Pons (tissue), 1 donor: ENCODE results near the gene RPP21.
A peak's percentile ranks its signal among the peaks of the same experiment; 100 is the strongest.

Experiments used
- DNase-seq: peaks from one replicate; pipeline ENCODE4 v3.0.0-alpha.2; 2016; ENCODE audit warnings: low spot score

Gene RPP21

DNA sequence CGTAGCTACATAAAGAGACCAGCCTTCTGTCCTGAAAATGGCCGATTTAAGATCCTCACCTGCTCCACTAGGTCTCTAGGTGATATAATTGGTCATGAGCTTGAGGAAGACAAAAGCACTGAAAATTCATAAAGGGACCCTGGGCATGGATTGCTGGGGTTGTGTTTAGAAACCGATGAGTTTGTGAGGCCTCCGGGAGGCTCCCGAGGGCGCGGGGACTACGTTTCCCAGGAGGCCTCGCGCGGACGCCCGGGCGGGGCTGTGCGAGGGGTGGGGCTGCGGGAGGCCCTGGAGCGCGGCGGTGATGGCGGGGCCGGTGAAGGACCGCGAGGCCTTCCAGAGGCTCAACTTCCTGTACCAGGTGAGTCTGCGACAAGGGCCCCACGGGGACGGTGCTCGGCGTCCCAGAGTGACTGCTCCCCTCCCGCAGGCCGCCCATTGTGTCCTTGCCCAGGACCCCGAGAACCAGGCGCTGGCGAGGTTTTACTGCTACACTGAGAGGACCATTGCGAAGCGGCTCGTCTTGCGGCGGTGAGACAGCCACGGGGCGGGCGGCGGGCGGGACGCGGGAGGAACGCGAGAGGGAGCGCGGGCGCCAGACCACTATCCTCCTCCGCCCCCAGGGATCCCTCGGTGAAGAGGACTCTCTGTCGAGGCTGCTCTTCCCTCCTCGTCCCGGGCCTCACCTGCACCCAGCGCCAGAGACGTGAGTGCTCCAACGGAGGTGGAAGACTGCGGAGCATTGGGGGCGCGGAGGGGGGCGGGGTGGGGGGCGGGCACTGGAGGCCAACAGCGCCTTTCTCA, at the start of gene RPP21:
Gene RPP21 (plus strand): TSS at position 289 of the 804 bp plus-strand sequence. CDS start 16 bp downstream, at position 305.
- DNase-seq, result peak; percentile 77

DNA sequence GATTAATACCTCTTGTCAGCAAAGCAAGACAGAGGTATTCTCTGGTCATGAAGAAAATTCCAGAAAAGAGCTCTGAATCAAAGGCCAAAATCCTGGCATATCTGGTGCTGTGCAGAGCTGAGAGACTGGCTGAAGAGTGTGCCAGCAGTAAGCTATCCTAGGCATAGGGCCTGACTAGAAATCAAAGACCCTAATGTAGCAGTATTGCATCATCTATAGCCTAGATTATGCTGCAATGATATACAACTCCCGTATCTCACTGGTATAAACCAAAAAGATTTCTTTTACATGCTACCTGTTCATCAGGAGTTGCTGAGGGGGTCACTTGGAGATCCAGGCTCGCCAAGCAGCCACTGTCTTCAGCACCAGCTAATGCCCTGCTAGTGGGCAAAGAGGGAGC, 49.1 kb upstream of the RPP21 start:
- DNase-seq, result no peak

DNA sequence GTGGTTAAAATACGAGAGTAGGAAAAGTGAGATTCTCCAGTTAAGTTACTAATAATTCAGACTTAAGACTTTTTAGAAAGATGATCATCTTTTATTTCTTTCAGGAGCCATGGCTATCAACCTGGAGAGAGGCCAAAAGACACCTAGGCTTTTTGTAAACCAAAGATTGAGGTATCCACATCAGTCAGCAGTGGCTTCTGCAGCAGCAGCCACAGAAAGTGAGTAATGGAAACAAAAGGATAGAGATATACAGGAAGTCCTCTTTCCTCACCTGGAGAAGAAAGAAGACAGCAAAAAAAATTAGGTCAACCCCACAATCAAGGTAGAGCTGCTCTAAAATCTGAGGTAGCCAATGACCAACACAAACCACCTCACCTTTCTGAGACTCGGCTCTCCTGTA, 41.0 kb upstream of the RPP21 start:
- no peak for DNase-seq

DNA sequence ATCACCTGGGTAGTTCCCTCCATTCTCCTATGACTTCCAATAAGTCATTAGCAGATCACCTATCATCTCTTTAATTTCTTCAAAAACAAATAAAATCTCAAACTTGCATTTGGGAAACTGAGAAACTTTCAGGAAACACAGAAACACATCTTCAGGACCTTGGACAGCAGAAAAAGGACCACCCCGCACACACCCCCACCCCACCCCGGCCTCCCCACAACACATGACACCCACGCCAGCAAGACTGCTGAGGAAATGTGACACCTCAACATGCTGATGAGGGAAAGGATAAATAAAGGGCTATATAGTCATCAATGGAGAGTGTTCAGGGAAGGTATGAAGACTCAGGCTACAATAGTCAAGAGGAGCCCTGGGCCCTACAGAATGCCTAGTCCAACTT, 33.9 kb upstream of the RPP21 start:
- no peak for DNase-seq

DNA sequence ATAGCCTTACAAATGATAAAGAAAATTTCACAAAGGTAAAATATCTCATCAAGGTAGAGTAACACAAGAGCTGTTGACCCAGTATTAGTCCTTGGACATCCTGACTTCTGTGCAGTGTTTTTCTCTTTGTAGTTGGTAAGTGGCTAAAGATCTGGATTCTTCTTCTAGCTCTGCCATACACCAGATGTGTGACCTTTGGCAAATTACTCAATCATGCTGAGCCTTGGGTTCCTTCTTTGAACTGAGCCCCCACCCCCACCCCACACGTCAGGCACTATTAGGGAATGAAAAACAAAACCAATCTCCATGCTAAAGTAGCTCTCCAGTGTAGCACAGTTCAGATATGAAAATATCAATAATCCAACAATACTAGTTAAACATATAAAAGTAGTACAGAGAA, 33.3 kb upstream of the RPP21 start:
- no peak for DNase-seq

DNA sequence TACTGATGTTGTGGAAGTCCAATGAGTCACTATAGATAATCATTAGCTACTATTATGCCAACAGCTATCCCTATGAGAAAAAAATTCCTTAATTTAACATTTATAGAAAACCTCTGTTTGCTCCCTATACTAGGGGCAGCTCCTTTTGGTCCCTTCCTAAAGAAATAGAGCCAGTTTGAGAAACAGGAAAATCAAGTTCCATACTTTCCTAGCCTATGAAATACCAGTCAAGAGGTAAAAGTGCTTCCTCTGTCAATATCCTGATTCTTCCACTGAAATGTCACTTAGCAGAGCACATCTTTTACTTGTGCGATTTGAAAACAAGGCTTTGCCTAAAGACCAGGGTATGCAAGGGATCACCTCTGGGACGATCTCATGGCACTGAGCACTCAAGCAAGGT, 32.7 kb upstream of the RPP21 start:
- no peak for DNase-seq

DNA sequence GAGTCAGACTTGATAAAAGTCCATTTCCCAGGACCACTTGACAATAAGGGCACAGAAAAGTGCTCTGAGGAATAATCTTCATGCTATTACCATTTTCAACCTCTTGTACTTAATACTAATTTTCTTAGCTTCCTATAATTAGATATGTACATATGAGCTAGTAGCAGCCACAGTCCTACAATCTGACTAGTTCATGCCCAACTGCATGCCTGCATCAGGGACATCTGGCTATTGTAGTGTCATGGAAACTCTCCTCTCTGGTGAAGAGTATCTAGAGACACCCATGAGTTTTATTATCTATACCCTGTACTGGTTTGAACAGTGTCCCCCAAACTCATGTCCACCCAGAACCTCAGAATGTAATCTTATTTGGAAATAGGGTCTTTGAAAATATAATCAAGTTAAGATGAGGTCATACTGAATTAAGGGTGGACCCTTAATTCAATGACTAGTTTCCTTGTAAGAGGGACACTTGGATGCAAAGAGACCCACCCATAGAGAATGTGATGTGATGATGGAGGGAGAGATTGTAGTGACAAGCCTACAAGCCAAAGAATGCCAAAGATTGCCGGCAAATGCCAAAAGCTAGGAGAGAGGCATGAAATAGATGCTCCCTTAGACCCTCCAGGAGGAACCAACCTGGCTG, 32.2 kb upstream of the RPP21 start:
- DNase-seq, result no peak

DNA sequence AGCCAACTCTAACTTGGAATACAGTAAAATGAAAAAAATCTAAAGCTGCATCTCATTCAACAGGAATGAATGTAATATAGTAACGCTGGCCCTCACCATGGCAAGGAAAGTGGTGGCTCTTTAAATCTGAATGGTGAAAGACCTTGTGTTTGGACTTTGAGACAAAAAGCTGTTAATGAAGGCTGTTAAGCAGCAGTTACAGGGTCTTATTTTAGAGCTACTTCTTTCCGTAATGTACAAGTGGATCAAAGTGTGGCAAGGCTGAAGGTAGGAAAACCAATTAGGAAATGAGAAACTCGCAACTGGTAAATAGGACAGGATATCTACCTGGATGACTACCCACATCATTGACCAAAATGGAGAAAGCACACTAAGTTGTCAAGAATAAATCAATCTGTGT, 29.8 kb upstream of the RPP21 start:
- no peak for DNase-seq

DNA sequence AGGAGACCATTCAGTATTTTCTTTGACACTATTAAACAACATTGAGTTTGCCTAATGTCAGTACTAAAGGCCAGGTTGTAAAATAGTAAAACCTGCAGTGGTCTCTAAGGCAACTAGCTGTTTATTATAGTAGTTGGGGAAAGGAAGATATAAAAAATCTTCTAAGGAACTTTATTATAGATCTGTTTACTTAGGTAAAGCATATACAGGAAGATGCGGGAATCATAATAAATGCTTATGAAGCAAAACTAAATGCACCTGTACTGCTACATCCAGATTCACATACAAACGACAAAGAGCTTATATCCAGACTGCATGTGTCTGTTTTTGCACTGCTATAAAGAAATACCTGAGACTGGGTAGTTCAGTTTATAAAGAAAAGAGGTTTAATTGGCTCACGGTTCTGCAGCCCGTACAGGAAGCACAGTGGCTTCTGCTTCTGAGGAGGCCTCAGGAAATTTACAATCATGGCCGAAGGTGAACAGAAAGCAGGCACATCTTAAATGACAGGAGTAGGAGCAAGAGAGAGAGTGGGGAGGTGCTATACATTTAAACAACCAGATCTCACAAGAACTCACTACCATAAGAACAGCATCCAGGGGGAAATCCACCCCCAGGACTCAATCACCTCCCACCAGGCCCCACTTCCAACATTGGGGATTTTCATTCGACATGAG, 26.9 kb upstream of the RPP21 start:
- DNase-seq, result no peak

DNA sequence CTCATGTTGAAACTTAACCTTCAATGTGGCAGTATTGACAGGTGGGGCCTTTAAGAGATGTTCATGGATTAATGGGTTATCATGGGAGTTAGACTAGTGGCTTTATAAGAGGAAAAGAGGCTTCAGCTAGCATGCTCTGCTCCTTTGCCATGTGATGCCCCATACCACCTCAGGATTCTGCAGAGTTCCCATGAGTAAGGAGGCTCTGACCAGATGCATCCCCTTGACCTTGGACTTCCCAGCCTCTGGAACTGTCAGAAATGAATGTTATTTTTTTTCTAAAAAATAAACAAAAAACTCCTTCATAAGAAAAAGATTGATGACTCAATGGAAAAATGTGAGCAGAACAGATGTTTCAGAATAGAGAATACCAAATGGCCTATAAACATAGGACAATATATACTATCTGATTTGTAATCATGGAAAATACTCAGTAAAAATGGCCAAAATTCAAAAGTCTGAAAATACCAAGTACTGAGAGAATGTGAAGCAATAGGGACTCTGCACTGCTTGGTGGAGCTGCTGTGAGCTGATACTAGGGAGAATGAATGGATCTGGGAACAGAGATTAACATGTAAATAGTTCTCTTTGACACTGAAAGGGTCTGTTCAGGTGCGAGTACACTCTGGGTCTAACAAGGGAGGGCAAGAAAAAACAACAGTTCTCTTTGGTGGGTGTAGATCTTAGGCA, 25.7 kb upstream of the RPP21 start:
- no peak for DNase-seq

DNA sequence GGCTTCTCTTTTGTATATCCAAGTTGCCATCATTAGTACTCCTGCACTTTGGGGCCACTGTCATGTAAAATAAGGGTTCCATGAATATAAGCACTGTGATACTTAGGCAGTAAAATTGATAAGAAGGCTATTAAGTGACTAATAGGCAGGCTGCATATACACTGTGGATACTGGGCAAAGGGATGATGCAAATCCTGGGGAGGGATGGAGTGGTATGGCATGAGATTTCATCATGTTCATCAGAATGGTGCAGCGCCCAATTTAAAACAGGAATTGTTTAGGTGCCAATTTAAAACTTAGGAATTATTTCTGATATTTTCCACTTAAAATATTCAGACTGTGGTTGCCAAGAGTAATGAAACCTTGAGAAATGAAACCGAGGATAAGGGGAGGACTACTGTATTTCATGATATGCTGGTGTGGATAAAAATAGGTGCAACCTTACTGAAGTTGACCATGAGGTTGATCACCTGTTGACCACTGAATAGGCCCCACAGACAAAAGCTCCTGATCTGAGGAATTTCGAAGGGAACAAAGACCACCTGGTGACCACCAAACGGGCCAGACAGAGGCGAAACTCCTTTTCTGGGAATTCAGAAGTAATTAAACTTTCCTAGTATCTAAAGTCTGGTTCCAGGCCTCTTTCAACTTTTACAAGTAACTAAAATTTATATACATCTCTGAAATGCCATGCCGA, 23.1 kb upstream of the RPP21 start:
- no peak for DNase-seq

DNA sequence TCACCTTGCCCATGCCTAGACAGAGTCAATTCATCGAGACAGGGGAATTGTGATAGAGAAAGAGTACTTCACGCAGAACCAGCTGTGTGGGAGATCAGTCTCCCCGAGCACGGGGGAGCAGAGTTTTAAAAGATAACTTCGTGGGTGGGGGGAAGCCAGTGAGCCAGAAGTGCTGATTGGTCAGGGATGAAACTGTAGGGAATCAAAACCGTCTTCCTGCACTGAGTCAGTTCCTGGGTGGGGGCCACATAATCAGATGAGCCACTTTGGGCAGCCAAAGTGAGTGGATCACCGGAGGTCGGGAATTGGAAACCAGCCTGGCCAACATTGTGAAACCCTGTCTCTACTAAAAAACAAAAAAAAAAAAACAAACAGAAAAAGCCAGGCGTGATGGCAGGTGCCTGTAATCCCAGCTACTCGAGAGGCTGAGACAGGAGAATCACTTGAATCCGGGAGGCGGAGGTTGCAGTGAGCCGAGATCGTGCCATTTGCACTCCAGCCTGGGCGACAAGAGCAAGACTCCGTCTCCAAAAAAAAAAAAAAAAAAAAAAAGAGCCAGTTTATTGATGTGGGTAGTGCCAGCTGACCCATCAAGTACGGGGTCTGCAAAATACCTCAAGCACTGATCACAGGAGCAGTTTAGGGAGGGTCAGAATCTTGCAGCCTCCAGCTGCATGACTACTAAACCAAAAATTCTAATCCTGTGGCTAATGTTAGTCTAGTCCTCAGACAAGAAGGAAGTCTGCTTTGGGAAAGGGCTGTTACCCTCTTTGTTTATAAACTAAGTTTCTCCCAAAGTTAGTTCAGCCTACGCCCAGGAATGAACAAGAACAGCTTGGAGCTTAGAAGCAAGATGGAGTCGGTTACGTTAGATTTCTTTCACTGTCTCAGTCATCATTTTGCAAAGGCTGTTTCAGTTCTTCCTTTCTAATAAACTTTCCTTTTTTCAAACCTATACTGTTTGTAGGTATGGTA, 22.1 kb upstream of the RPP21 start:
- DNase-seq, result no peak

DNA sequence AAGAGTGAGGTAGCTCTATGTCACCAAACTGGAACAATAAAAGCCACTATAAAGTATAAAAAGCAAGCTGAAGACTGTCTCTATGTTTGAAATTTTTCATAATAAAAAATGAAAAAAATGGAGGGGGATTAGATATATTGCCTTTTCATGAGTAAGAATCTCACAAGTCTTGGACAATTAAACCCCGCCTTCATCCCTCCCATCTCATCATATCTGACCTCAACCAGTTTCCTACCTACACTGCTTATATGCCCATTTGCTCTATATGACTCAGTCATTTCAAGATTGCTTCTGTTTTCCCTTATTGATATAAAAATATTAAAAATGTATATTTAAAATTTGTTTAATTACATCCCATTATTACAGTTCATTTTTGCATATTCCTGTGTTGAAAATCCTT, 21.1 kb upstream of the RPP21 start:
- DNase-seq, result no peak

DNA sequence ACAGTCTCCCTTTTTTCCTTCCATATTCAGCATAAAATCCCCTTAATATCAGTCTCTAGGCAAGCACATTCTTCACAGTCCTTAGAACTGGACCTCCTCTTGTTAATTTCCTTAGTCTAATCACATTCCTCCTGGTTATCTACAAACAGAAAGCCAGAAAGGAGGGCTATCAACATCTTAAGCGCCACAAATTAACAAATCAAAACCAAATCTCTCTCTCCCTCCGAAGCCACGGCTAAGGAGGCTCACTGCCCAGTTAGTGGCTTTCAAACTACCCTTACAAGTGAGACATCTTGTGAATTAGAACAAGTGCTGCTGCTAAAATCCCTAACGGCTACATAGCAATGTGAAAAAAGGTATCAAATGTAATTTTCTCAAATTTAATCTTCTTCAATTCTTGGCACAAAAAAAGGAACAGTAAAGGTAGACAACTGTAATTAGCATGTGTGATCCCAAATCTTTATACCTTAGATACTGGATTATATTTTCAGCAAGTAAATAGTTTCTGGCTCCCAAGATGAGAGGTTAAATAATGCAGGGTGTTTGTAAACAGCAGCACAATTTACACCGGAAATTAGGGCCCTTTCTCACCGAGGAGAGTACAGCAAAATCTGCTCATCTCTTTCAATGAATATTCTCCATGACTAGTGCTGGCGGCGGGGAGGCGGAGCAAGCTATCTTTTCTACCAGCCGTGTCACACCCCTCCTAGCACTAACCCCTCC, 19.6 kb upstream of the RPP21 start:
- no peak for DNase-seq

DNA sequence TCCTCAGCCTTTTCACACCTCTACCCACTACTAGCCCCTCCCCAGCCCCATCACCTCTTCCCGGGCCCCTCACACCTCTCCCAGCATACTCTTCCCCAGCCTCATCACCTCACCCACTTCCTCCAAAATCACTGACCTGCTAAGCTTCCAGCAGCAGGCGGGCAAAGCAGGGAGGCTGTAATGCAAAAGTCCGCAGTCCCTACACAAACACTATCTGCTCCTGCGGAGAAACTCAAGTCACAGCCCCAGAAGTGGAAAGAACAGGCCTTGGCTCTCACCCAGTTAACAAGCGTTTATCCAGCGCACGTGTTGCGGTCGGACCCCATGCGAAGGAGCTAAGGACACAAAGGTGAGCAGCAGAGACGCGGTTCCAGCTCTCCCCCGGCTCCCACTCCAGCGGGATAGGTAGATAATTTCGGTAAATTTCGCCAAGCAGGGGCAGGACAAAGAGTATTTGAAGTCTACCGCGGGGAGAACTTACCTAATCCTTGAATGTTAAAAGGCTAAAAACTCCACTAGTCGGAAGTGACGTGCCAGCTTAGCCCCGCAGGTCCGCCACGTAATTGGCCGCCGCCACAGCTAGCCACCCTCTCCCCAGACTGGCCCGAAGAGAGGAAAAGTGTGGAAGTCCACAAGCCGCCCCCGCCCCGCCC, 19.0 kb upstream of the RPP21 start:
- DNase-seq, result peak; percentile 67

DNA sequence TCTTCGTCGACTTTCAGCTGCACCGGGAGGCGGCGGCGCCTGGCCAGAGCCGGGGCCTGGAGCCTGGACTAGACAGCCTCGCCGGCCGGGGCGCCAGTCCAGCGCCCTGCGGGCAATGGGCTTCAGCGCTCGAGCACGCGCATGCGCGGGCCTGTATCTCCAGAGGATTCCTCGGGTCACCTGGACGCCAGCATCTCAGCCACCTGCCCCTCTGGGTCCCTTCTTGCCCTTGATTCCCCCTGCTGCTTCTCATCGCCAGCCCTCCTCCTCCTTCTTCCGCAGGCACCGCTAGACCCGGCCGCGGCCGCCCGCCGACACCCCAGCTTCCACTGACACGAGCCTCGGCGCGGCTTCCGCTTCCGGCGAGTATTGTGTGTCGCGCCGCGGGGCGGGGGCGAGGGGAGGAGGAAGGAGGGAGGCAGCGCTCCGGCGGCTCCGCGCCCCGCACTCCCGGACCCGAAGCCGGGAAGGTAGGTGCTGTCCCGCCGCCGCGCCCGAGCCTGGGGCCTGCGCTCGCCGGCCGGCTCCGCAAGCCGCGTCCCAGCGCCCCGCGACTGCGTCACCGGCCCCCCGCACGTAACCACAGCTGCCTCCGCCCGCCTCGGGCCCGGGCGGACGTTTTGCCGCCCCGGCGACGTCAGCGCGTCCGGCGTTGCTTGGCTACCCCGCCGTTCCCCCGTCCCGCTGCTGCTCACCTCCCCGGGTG, 18.3 kb upstream of the RPP21 start, which contains the start of gene TRIM39:
Gene TRIM39 (plus strand): TSS at position 402 of the 706 bp plus-strand sequence. CDS start 2,391 bp downstream, outside the sequence.
- peak; percentile 90 for DNase-seq

DNA sequence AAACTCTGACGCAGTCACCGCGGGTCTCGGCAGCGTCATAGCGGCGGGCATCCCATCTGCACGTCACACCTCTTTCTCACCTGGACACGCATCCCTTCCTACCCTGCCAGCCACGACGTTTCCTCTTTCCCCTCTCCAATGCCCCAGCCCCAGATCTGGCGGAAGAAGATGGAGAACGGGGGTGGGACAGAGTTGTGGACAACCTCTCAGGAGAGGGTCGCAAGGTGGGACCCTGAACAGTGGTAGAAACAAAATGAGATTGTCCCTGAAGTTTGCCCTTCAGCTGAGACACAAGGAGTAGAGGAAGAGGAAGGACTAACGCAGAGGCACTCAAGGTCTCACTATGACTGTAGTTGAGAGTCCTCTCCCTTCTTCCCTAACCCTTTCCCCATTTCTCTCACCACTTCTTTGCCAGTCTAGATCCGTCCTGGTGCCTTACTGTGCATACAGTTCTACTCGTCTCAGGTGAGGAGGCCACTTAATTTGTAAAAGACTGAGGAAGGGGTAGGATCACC, 17.7 kb upstream of the RPP21 start:
- DNase-seq, result peak; percentile 47

DNA sequence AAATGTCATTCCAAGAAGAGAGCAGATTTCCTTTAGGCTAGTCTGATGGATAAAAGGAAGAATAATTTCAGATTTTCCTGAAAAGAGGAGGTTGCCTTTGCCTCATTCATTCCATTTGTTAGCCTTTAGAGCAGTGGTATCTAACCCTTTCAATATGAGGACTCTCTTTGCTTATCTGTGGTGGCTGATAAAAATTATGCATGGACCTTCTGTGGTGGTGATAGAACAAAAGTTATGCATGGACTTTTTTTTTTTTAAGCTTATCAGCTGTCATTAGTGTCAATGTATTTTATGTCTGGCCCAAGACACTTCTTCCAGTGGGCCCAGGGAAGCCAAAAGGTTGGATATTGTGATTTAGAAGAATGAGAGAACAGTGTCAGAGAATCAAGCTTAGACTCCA, 16.6 kb upstream of the RPP21 start:
- DNase-seq, result no peak
